RKO (cell line): ENCODE results near the gene PRKCE.
"Not testable (repeated sequence)": the region's sequence is repeated elsewhere in the genome, so short reads cannot be mapped to it uniquely, and the experiment has no call there.

Source experiments
- DNase-seq: peaks from one replicate; pipeline ENCODE4 v3.0.0-alpha.2; 2016; ENCODE audit warnings: low spot score

Gene PRKCE

DNA sequence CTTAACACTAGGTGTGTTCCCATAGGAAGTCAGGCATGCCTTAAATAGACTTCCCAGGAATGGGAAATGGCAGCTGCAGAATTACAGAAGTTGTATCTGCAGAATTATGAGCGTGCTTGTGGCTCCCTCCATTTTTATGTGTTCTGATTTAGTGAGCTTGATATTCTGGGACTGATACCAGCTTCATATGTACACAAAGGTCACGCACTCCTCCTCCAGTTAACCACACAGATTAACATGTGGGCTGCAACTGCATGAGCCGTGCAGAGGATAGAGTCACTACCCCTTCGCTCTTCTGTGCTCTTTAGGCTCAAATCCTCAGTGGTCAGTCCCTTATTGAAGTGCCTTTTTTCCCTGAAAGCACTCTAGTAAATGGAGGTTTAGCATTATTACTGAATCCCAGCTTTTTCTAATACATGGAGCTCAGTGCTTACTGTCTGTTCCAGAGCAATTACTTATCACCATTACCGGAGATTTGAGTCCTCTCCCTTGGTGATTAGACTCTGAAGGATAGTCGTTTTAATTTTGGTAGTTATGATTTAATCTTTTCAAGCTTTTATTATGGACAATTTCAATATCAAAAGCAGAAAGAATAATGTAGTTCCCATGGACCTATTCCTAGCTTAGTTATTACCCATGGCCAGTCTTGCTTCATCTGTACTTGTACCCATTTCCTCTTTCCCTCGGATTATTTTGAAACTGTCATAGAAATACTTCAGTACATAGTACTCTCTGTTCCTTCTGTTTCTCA is 238.3 kb downstream of the PRKCE start:
- DNase-seq = no peak

DNA sequence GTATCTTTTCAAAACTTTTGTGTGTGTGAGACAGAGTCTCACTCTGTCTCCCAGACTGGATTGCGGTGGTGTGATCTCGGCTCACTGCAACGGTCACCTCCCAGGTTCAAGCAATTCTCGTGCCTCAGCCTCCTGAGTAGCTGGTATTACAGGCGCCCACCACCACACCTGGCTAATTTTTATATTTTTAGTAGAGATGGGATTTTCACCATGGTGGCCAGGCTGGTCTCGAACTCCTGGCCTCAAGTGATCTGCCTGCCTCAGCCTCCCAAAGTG is 238.8 kb downstream of the PRKCE start:
- not testable (repeated sequence) for DNase-seq

GRCh38 chr2:45890819-45891218 is 239.3 kb downstream of the PRKCE start:
- no peak for DNase-seq

GRCh38 chr2:45891719-45892424 is 240.4 kb downstream of the PRKCE start:
- no peak for DNase-seq

GRCh38 chr2:45892425-45892745 is 240.9 kb downstream of the PRKCE start:
- no peak for DNase-seq

DNA sequence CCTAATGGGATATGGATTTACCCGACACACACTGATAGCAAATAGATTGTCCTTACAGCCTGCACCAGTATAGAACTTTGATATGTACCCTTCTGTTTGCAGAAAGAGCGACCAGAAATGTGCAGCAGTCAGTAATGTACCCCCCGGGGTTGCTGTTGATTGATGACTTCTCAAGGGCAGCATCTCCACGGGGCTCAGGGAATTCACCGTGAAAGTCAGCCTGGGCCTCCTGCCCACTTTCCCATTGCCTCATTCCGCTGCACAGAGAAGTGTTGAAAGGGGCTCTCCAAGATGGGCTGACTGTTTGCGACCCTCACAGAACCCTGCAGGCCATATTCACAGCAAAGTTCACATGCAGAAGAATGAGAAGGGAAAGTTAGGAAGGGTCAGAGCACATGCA is 241.3 kb downstream of the PRKCE start:
- no peak for DNase-seq

- DNase-seq = no peak
These were observed 242.7 kb downstream of the PRKCE start for GRCh38 chr2:45894211-45894610.

DNA sequence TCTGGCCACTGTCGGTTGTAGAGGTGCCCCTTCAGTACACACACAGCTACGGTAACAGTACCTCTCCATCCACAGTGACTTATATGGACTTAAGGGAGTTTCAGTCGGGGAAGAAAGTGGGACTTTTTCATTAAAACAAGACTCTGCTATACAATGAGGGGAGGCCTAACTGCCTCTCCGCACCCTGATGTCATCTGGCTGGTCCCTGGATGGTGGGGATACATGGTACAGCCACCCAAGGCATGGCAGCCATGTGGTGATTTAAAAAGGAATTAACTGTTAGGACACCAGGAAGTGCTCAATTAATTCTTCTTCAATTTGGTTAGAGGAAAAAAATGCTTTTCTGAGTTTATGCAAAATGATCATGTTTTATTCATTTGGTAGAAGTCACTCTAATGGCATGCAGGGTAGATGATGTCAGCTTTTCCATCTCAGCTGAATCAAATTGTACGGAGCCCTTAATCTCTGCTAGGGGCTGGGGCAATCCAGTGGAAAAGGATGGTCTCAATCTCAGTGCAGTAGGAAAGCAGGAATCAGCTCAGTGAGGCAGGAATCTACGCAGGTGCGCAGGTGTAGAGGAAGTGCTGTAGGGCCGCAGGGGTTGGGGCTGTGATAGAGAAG is 243.9 kb downstream of the PRKCE start:
- DNase-seq = no peak

DNA sequence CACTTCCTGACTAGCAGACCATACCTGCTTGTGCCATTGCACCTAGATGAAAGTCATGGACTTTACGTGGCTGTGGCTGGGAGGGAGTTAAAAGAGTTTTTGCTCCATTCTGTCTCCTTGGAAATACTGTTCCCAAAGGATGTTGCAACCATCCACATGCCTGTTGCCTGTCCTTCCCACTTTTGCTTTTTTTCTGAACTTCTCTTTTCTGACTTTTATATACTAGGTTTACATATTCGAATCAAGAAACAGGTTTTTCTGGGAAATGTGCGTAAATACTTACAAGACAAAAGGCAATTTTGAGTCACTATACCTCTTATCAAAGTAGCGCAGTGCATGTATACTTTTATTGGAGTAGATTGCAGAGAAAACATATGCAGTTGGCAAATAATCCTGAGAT is 244.8 kb downstream of the PRKCE start:
- no peak for DNase-seq

DNA sequence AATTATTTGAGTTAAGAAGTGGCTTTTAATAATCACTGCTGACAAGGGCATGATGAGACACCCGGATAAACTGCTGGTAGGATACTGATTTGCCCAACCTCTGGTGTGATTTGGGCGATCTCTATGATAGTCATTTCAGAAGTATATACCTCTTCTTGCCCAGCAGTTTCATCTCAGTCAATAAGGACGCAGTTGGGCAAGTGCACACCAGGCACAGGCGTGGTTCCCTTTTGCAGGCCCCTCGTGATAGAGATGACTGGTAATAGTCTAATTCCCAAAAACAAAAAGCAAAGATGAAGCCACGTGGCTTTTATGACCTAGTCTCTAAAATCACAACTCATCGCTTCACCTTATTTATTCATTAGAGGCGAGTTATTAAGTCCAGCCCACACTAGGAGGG is 246.4 kb downstream of the PRKCE start:
- no peak for DNase-seq

DNA sequence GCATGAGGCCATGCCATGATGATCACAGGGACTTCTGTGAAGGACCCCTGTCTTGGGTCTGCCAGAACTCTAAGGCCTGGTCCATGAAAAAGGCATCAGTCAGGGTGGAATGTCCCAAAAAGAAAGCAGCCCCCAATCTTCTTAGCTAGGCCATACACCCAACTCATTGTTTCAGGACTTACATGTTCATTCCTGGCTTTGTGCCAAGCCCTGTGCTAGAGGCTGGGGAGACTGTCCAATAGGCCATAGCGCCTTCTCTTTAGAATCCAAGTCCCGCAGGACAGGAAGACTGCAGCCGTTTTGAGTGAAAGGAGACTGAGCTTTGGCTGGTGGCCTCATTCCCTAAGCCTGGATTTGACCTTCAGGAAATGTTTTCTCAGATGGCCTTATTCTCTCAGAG is 247.3 kb downstream of the PRKCE start:
- DNase-seq = no peak

GRCh38 chr2:45899926-45900325 is 248.5 kb downstream of the PRKCE start:
- DNase-seq = no peak

DNA sequence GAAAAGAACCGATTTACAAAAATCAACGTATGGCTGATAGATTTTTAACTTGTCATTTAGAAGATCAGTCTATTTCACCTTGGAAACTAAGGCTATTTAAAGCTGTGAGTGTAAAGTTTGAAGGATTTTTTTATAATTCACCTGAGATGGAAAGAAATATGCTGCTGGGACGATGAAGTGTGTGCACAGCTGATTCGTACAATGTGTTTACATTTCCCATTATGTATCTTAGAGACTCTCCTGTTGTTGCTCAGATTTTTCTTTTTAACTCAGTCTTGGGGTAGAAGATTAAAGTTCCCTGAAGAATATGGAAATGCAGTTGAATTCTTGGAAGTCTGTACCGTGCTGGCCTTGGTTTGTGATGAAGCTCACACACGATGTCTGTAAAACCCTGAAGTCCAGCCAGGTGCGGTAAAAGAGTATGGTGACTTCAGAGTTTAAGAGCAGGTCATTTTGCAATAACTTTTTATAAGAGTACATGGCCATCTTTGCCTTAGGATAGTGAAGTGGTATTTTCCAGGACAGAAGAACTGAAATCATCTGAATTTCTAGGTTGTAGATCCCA is 250.1 kb downstream of the PRKCE start:
- DNase-seq = no peak

DNA sequence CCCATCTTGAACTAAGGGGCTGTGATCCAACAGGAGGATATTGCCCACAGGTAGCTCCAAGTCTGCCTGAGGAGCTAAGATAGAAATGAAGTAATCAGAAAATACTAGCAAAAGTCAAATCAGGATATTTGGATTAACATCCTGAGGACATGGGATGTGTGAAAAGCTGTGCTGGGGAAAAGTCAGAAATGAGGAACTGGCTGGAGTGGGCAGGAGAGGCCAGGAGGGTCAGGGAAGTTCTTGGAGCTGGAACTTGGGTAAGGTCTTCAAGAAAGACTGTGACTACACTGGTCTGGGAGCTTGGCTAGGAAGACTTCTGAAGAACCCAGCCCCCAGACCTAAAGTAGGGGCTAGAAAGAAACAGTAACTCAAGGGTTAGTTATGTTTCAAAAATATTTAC is 250.9 kb downstream of the PRKCE start:
- no peak for DNase-seq

GRCh38 chr2:45902781-45903375 is 251.4 kb downstream of the PRKCE start:
- DNase-seq = no peak

DNA sequence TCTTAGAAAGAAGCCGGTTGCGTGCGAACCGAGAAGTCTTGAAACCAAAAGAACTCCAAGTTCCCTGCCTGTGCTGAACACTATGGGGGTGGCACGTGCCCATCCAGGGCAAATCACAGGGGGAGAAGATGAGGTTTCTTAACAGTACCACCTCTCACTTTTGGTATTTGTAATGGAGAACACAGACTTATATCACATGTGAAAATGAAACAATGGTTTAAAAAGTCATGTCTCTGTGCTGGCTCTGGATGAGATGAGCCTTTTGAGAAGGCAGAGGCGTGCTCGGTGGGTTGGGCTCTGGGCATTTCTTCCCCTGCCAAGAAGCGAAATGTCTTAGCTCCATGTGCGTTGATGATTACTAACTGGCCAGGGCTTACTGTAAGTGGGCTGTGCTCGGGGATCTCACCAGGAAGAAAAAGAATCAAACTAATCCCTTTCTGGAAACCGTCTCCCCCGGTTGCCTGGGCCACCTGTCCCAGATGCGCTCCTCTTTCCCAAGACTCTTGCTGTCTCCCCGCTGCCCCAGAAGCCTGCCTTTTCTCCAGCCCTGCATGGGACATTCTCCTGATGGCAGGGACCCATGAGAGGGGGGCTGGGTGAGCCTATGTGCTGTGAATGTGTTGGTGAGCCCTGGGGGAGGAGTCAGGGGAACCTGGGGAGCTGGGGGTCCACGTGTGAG is 252.9 kb downstream of the PRKCE start:
- DNase-seq = no peak

DNA sequence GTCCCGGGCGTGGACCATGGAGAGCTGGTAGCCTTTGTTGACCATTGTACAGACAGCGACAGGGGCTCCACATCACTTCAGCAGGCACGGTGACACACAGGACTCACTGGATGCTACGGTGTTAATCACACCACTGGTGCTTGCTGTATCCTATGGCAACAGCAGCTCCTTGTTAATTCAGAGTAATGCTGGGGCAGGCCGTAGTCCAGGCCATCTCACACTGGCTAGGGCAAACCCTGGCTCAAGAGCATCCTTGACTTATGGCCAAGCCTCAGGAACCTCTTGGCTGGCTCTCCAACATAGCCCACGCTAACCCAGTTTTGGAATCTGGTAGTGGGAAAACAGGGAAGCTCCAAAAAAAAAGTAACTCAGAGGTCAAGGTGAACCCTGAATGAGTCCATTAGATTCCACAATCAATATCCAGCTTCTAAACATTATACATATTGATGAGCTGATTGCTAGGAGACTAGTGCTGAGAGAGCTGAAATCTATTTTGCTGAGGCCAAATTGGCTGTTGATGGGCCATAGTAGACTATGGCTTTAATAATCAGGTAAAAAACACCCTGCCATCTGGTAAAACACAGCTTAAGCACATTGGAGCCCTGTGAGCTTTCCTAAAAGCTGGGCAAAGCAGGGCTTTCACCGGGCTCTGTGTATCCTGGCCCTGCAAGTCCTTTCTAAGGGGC is 253.6 kb downstream of the PRKCE start:
- DNase-seq = no peak

DNA sequence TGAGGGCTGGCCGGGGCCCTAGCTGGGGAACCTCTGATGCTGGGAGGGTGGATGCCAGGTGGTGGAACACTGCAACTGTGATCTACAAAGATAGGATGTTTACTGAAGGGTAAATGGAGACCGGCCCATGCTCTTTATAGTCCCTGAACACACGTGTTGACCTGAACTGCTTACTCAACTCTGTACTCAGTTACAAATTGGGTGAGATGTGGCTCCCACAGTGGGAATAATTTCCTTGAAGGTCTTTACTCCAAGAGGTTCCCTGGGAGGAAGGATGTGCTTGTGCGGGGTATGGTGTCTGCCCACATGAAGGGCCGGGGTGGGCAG is 254.1 kb downstream of the PRKCE start:
- DNase-seq = no peak

GRCh38 chr2:45907592-45907991 is 256.1 kb downstream of the PRKCE start:
- no peak for DNase-seq

- no peak for DNase-seq
These were observed 257.1 kb downstream of the PRKCE start for GRCh38 chr2:45908316-45909170.

DNA sequence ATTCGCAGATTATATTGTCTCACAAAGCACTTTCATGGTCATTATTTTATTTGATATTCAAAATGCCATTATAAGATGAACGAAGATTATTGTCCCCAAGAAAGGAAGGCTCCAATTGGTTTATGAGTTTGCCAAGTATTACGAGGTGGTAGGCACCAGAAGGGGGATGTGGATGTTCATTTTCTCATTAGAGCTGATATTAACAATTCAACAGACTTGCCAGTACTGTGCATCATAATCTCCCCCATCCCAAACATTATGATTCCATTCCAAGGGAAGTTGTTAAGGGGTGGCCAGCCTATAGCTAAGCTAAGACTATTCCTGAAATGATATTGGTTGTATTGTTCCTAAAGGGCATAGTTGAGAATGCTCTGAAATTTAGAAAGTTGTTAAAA is 257.7 kb downstream of the PRKCE start:
- no peak for DNase-seq
